ENCODE results near the gene SSRP1.

GRCh38 chr11:57380975-57381374 is 45.3 kb upstream of the SSRP1 start, which contains the start of gene PRG3:
- no peak for TF ChIP-seq EZH2 (IDR thresholded peaks at IDR 0.05; ENCODE audit: borderline replicate concordance, low read depth, low read length, severe bottlenecking)
- TF ChIP-seq, protein P1, sequence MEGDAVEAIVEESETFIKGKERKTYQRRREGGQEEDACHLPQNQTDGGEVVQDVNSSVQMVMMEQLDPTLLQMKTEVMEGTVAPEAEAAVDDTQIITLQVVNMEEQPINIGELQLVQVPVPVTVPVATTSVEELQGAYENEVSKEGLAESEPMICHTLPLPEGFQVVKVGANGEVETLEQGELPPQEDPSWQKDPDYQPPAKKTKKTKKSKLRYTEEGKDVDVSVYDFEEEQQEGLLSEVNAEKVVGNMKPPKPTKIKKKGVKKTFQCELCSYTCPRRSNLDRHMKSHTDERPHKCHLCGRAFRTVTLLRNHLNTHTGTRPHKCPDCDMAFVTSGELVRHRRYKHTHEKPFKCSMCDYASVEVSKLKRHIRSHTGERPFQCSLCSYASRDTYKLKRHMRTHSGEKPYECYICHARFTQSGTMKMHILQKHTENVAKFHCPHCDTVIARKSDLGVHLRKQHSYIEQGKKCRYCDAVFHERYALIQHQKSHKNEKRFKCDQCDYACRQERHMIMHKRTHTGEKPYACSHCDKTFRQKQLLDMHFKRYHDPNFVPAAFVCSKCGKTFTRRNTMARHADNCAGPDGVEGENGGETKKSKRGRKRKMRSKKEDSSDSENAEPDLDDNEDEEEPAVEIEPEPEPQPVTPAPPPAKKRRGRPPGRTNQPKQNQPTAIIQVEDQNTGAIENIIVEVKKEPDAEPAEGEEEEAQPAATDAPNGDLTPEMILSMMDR (IDR thresholded peaks at IDR 0.05; ENCODE audit: borderline replicate concordance, extremely low read depth, low read length, poor library complexity, severe bottlenecking), result no peak
